Measurements from ENCODE around the gene SRSF12. TPM values are rescaled to one million over a fixed set of nuclear protein-coding genes. Genes with fewer than 3 reads are reported as not detected.
"Not testable (repeated sequence)": the region's sequence is repeated elsewhere in the genome, so short reads cannot be mapped to it uniquely, and the experiment has no call there.

SRSF12 gene
- total RNA-seq, 1 donor from 2014 or later: 5.4 TPM

DNA sequence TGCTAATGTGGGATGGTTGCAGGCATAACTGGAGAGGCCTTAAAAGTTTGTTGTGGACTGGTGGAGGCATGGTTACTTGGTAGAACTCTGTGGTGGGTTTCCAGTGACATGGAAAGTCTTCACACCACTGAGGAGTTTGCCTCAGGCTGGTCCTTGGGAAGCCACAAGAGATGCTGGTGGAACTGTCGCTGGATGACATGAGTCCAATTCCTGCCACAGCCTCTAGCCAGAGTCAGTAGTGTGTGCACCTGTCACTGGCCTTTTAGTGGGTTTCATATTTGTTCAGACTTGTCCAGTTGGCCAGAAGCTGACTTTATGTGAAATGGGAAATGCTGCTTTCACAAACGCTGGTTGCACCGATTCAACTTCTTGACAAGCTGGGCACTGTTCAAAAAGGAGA is 13.7 kb upstream of the SRSF12 start:
- TF ChIP-seq CTCF (conservative IDR thresholded peaks at IDR 0.05; ENCODE audit: low read depth, low read length): no peak
- no peak for DNase-seq (ENCODE audit: low read depth)
- H3K4me3 ChIP-seq (ENCODE audit: low read depth, low read length): no peak overlapping the region

DNA sequence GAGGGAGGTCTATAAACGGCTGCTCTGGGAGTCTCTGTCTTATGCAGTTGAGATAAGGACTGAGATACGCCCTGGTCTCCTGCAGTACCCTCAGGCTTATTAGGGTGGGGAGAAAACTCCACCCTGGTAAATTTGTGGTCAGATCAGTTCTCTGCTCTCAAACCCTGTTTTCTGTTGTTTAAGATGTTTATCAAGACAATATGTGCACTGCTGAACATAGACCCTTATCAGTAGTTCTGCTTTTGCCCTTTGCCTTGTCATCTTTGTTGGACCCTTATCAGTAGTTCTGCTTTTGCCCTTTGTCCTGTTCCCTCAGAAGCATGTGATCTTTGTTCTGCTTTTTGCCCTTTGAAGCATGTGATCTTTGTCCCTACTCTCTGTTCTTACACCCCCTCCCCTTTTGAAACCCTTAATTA is 10.4 kb upstream of the SRSF12 start:
- H3K4me3 ChIP-seq (ENCODE audit: low read depth, low read length); DNase-seq (ENCODE audit: low read depth): not testable (repeated sequence)

GRCh38 chr6:89122625-89123024 is 4.8 kb upstream of the SRSF12 start:
- peak; percentile 76 for TF ChIP-seq CTCF (conservative IDR thresholded peaks at IDR 0.05; ENCODE audit: low read depth, low read length)
- no peak for DNase-seq (ENCODE audit: low read depth)
- no peak overlapping the region for H3K4me3 ChIP-seq (ENCODE audit: low read depth, low read length)

DNA sequence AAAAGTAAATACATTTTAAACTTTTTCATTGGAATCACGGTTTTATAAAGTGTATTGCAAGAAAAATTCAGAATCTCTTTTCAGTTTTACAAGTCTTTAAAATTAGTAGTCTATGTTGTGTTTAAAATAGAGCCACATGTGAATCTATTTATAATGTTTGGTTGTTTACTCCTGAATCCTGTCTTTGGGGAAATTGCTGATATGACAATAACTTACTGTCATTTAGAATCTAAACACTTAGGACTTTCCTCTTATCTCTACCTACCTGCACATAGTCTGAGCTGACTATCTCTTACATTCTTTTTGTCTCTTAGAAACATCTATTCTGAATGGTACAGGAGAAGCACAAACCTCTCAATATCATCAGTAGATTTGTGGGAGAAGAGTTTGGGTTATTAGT is 4.1 kb upstream of the SRSF12 start:
- TF ChIP-seq CTCF (conservative IDR thresholded peaks at IDR 0.05; ENCODE audit: low read depth, low read length): no peak
- no peak for DNase-seq (ENCODE audit: low read depth)
- H3K4me3 ChIP-seq (ENCODE audit: low read depth, low read length): no peak overlapping the region

- peak; percentile 98 for DNase-seq (ENCODE audit: low read depth)
- TF ChIP-seq CTCF (conservative IDR thresholded peaks at IDR 0.05; ENCODE audit: low read depth, low read length): no peak
- no peak overlapping the region for H3K4me3 ChIP-seq (ENCODE audit: low read depth, low read length)
Measured at GRCh38 chr6:89120371-89120770, 2.5 kb upstream of the SRSF12 start.

GRCh38 chr6:89118931-89119330 is 1.1 kb upstream of the SRSF12 start:
- TF ChIP-seq CTCF (conservative IDR thresholded peaks at IDR 0.05; ENCODE audit: low read depth, low read length): no peak
- H3K4me3 ChIP-seq (ENCODE audit: low read depth, low read length): no peak overlapping the region
- no peak for DNase-seq (ENCODE audit: low read depth)

GRCh38 chr6:89116702-89117101 is 1.2 kb downstream of the SRSF12 start:
- no peak for TF ChIP-seq CTCF (conservative IDR thresholded peaks at IDR 0.05; ENCODE audit: low read depth, low read length)
- DNase-seq (ENCODE audit: low read depth): no peak
- H3K4me3 ChIP-seq (ENCODE audit: low read depth, low read length): peak overlapping the region; percentile 71

DNA sequence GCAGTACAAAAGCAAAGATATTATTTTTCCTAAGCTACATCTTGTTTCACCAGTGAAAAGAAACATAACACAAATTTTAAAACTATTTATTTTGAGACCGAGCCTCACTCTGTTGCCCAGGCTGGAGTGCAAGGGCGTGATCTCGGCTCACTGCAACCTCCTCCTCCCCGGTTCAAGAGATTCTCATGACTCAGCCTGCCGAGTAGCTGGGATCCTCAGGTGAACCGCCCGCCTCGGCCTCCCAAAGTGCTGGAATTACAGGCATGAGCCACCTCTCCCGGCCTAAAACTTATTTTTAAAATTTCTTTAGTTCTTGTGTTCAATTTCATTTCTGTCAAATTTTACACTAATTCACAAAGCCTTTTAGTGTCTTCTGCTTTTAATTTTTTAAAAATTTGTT is 5.9 kb downstream of the SRSF12 start:
- no peak for DNase-seq (ENCODE audit: low read depth)
- no peak for TF ChIP-seq CTCF (conservative IDR thresholded peaks at IDR 0.05; ENCODE audit: low read depth, low read length)
- no peak overlapping the region for H3K4me3 ChIP-seq (ENCODE audit: low read depth, low read length)
